HG03159 (cell line): ENCODE data around the gene UBE2S.

ENCODE experiments used
- ATAC-seq: cut with Tn5 transposase; IDR thresholded peaks from one replicate; pipeline ENCODE4 v1.9.1; 2021; ENCODE audit warnings: mild to moderate bottlenecking, moderate library complexity; ENCODE audit not compliant: unreplicated experiment

The UBE2S gene

DNA sequence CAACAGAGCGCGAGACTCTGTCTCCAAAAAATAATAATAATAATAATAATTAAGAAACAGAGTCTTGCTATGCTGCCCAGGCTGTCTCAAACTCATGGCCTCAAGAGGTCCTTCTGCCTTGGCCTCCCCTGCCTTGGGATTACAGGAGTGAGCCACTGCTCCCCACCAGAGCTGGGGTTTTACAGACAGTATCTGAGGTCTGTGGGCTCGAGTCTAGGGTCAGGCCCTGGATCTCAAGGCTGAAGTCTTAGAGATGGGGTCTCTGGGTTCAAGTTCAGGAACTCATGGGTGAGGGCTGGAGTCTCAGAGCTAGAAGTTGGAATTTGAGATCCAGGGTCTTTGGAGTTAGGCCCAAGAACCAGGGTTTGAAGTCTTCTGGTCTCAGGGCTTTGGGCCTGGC, 40.8 kb downstream of the UBE2S start:
- ATAC-seq, result no peak

GRCh38 chr19:55365964-55366363, 41.6 kb downstream of the UBE2S start:
- no peak for ATAC-seq

DNA sequence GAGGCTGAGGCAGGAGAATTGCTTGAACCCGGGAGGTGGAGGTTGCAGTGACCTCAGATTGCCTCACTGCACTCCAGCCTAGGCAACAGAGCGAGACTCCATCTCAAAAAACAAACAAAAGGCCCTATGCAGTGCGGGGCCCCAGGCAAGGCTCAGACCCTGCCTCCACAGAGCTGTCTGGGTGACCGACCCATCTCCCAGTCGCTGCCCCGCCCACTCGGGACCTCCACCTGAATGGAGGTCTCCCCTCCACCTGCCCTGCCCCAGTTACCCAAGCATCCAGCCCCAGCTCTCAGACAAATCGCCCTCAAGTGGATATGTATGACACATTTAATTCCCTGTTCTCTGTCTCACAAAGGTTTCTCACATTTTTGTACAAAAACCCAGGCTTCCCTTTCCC, 42.3 kb downstream of the UBE2S start:
- no peak for ATAC-seq

- ATAC-seq, result no peak
Measured at GRCh38 chr19:55362990-55363716, 44.4 kb downstream of the UBE2S start, which contains the start of gene GARIN5B. Gene GARIN5B, minus strand, starts transcription at chr19:55363260. Its CDS starts 194 bp downstream, at chr19:55363066.

DNA sequence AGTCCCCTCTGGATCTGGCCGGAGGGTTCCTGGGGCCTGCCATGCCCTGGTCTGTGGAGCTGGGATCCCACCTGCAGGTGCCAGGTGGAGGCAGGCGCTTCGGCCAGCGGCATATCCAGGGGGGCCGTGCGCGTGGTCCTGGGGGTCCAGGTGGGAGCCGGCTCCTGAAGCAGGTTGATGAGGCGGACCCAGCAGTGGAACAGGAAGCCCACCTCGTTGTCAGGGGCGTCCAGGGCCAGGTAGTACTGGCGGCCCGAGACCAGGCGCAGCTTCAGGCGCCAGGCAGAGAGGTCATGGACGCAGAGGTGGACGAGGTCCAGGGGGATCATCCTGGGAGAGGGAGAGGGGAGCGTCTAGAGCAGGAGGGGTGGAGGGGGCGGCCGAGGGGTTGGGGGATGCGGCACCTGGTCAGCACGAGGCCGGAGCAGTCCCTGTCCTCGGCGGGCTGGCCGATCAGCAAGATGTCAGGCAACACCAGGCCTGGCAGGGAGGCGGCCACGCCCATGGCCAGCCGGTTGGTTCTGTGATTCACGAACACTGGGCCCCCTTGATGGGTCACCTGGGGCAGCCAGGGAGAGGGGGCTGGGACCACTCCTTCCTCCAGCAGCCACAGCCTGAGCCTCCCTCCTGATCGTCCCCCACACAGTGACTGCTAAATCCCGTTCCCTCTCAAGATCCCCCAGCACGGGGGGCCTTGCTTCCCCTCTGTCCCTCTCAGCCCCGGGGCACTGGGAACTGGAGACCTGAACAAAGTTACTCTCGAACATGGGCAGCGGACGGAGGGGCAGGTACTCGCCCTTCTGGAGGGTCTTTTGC, 45.2 kb downstream of the UBE2S start:
- no peak for ATAC-seq

- no peak for ATAC-seq
Measured at GRCh38 chr19:55360902-55361301, 46.7 kb downstream of the UBE2S start.

DNA sequence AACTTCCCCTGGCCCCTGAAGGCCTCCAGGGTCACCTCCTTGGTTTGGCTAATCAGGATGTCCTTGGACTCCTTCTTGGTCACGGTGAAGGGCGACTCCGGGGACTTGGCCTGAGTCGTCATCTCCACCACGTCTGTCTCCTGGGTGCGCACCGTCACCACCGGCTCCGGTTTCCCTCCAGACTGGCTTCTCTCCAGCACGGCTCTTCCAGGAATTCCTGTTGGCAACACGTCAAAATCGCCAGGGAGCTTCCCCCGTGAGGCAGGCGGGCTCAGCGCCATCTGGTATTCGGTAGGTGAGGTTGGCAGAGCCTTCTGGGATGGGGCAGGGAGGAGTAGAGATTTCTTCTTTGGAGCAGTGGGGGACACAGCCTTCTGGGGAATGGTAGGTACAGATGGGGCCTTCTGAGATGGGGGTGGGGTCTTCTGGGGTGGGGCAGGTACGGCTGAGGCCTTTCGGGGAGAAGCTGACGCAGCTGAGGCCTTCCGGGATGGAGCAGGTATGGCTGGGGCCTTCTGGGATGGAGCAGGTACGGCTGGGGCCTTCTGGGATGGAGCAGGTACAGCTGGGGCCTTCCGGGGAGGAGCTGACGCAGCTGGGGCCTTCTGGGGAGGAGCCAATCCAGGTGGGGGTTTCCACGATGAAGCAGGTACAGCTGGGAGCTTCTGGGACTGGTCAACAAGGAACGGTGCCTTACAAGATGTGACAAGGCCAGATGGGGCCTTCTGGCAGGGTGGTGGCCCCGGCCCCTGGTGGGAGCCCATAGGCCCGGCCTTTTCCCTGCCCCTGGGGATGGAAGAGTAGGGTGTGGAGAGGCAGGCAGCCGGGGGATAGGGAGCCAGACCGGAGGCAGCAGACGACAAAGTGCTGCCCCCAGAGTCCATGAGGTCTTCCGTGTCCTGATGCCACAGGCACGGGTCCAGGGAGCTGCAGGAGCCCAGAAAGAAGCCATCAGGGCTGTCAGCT, 48.4 kb downstream of the UBE2S start:
- no peak for ATAC-seq

- ATAC-seq, result no peak
Measured at GRCh38 chr19:55358493-55358892, 49.1 kb downstream of the UBE2S start.

DNA sequence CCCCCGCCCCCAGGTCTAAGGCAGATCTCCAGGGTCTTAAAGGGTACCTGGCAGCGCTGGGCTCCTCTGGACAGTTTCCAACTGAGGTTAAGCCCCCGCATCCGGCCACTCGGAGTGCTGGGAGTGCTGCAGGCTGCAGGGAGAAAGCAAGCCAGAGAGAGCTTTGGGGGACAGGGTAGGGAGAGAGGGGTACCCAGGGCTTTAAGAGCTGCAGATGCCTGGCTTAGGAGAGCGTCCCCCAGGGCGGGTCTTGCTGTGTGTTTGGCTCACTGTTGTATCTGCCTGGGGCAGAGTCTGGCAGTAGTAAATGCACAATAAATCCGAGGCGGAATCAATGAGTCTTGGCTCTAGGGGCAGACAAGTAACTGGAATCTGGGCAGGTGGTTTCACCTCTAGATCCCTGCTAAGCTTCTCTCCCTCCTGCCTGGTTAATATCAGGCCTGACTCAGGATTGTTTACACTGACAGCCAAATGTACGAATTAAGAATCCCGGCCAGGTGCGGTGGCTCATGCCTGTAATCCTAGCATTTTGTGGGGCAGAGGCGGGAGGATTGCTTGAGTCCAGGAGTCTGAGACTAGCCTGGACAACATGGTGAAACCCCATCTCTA, 52.3 kb downstream of the UBE2S start:
- no peak for ATAC-seq

DNA sequence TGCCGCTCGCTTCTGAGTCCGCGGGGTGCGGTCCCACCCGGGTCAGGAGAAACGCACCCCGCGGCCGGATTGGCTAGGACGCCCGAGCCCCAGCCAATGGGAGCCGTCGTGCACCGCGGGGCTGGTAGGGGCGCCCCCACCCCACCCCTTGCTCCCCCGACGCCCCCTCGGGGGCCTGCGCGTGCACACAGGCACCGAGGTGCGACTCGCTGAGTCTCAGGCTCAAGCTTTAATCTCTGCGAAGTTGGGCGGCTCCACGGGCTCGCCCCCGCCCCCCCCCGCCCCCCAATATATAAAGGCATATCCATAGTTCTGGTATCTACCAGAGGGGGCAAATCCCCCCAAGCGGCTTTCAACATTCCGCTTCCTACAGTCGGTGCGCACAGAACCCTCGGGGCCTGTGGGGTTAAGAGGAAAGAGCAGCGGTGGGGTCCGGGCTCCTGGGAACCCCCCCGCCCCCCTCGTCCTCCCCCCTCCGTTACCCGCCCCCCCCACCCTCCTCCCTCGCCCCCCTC, 52.8 kb downstream of the UBE2S start, which contains the start of gene COX6B2:
COX6B2 (minus strand) TSS at position 22 of the 515 bp plus-strand sequence. CDS start 198 bp downstream, outside the sequence.
- ATAC-seq, result no peak

DNA sequence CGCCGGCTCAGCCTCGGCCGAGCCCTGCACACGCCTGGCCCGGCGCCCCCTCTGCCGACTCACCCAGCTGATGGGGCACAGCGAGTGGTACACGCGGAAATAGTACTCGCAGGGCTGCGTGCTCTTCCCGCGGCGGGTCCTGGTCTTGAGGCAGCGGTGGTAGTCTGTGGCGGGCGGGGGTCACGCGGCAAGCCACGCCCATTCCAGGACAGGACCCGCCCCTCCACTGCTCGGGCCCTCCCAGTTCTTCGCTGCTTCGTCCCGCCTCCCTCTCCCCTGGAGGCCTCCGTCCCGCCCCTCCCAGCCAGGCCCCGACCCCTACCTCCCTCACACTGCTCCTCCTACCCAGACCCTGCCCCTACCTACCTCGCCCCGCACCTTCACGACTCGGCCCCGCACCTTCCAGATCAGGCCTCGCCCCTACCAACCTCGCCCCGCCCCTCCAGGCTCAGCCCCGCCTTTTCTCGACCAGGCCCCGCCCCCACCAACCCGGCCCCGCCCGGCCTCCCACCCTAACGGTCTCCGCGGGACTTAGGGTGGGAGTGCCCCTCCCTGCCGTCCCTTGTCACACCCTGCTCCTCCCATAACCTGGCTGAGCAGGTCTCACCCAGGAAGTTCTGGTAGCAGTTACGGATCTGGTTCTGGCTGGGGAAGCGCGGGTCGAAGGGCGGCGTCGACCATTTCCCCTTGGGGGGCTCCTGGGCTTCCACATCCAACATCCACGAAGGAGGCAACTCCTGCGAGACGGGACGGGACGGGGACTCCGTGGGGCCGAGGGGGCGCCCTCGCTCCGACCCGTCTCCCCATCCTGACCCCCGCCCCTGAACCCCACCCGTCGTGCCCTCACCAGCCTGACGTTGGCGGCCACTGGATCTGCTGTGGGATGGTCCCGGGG, 53.5 kb downstream of the UBE2S start:
- ATAC-seq, result no peak

DNA sequence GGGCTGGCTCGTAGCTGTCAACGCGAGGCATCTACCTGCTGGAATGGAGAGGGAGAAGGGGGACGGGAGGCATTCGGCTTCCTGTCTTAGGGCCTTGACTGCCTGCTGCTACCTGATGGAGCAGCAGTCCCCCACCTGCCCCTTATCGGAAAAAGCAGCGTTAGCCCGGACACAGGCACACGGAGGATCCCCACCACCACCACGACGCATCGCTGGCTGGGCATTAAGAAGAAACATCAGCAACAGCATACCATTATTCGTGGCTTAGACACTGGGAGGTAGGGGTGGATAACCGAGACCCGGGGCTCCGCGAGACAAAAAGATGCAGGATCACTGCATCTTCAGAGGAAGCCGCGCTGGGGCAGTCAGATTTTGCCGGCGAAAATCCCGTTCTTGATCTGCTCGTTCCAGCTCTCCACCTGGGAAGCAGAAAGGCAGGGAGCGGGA, 54.2 kb downstream of the UBE2S start:
- no peak for ATAC-seq

DNA sequence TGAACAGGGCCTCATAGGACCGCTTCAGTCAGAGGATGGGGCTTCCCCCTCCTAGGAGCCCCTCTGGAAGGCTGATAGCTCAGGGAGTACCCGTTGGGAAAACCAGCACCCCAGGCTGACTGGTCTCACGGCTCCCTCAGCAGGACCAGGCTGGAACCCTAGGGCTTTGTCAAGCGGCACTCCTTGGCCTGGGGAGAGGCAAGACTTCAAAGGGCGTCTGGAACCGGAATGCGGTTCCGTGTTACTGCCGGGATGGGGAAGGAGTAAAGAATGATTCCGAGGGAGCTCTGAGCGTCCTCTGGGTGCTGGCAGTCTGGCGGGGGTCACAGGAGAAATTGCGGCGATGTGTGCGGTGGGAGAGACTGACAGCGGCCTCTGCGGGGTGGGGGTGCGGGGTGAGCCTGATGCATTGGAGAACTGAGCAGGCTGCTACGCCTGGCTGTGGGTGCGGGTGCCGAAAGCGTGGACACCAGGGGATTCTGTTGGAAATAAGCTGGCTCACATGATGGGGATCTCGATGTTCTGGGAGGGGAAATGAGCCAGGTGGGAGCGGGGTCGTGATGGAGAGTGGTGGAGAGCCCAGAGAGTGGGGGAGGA, 54.9 kb downstream of the UBE2S start:
- no peak for ATAC-seq

DNA sequence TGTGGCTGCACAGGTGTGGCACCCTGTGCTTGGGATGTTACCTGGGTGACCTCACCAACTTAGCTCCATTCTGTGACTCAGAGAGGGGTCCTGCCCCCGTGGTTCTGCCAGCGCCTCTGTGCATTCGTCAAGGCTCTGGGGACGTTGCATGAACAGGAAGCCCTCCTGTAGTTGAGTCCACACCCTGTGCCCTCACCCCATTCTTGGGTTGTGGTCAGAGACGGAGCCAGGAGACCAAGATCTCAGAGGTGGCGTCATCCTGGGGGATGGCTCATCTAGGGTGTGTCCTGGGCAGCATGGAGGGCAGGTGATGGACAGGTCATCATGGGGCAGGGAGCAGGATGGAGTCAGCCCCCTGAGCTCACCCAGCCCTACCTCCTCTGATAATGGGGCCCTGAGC, 55.5 kb downstream of the UBE2S start:
- ATAC-seq, result no peak

GRCh38 chr19:55350620-55351315, 56.8 kb downstream of the UBE2S start:
- ATAC-seq, result no peak
